Activated CD8-positive, alpha-beta memory T cell treated with anti-CD3 and anti-CD28 coated beads for 36 hours (primary cell): ENCODE results near the gene ZNF468. TPM values are rescaled to one million over a fixed set of nuclear protein-coding genes. Genes with fewer than 3 reads are reported as not detected.
"Not testable (repeated sequence)": the region's sequence is repeated elsewhere in the genome, so short reads cannot be mapped to it uniquely, and the experiment has no call there.

Source experiments
- CTCF ChIA-PET: fragments of 350-600 bp; sonication (Branson Sonifier 250); formaldehyde crosslinking; loops from one replicate; lab custom pipeline; 2021; ENCODE audit warnings: antibody characterized with exemption; lab: Charles Lee
- POLR2A ChIA-PET: fragments of 350-600 bp; sonication (Branson Sonifier 250); formaldehyde crosslinking; loops from one replicate; lab custom pipeline; 2021; ENCODE audit warnings: antibody characterized with exemption; lab: Charles Lee
- total RNA-seq, 2 experiments: library from RNA; stranded (reverse); gene quantifications; one replicate each; pipeline ENCODE4 v1.2.3, GENCODE V29; 2021

Gene ZNF468
- 1 to 10 TPM; 9.9 to 10.0 TPM for total RNA-seq

DNA sequence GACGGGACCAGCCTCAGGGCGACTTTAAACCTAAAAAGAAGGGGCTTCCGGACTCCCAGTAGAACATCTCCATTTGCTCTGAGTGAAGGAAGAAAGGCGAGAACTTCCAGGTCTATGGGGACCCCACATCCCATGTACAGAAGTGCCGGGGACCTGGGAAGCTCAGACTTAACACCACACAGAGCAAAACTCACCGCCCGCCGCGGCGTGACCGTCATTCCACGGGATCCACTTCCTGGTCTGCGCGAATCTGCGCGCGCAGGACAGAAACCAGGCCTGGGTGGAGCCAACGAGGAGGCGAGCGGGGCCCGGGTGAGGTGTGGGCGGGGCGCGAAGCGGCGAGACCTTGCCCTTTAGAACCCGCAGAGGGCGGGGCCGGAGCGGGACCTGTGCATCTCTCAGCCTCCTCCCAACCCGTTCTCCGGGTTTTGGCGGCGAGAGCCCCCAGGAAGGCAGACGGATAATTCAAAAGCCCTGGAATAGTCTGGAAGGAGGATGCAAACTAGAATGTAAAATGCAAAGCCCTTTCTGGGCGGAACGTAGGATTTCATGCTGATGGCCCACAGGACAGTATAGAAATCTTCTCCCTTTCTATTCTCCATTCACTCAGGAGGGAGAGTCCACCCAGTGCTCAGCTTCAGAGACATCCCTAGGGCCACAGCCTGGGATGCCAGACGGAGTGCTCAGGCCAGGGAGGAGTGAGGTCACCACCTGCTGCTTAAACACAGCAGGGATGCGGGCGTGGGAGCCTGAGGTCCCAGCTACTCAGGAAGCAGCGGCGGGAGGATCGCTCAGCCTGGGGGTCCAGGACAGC, at the start of gene ZNF468:
Gene ZNF468, minus strand, starts transcription at position 242 of the 814 bp plus-strand sequence. CDS start 3,347 bp downstream, outside the sequence.
- POLR2A ChIA-PET, CTCF ChIA-PET: not testable (repeated sequence)

DNA sequence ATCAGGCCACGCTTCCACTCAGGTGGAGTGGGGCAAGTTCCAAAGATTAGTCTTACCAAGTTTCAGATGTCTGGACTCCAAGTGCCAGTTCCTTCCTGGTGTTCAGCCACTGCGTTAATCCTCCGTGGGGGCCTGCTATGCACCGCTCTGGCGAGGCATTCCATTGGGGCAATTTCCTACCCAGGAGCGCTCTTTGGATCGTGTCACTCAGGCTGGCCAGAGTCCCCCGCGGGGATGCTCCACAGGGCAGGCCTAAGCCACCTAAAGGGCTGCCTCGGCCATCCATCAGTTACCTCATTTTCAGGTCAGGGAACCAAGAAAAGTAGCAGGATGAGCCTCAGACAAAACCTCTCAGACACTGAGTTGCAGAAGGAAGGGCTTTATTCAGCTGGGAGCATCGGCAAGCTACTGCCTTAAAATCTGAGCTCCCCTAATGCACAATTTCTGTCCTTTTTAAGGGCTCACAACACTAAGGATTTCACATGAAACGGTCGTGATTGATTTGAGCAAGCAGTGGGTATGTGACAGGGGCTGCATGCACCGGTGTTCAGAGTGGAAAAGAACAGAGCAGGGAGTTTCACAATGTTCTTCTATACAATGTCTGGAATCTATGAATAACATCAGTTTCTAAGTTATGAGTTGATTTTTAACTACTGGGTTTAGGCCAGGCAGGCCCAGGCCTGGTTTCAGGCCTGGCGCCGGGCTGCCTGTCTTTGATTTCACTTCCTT, 46.8 kb upstream of the ZNF468 start:
- CTCF ChIA-PET: not testable (repeated sequence)

GRCh38 chr19:52901842-52902241, 44.4 kb upstream of the ZNF468 start:
- POLR2A ChIA-PET: no interaction called here

More for the DNA sequence above, 46.8 kb upstream of the ZNF468 start:
- POLR2A ChIA-PET: not testable (repeated sequence)

DNA sequence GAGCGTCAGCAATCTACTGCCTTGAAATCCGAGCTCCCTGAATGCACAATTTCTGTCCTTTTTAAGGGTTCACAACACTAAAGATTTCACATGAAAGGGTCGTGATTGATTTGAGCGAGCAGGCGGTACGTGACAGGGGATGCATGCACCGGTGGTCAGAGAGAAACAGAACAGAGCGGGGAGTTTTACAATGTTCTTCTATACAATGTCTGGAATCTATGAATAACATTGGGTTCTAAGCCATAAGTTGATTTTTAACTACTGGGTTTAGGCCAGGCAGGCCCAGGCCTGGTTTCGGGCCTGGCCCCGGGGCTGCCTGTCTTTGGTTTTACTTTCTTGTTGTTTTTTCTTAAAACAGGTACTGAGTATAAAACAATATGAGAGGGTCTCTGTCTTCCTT, 41.2 kb upstream of the ZNF468 start:
- POLR2A ChIA-PET, CTCF ChIA-PET: not testable (repeated sequence)

More at GRCh38 chr19:52901842-52902241, 44.4 kb upstream of the ZNF468 start:
- CTCF ChIA-PET: no interaction called here

GRCh38 chr19:52898101-52898500, 40.7 kb upstream of the ZNF468 start:
- POLR2A ChIA-PET: interaction anchor here (0.6 kb wide), 1 partner anchor 37 kb away, joined by 4 read pairs; no protein-coding TSS in a partner anchor

DNA sequence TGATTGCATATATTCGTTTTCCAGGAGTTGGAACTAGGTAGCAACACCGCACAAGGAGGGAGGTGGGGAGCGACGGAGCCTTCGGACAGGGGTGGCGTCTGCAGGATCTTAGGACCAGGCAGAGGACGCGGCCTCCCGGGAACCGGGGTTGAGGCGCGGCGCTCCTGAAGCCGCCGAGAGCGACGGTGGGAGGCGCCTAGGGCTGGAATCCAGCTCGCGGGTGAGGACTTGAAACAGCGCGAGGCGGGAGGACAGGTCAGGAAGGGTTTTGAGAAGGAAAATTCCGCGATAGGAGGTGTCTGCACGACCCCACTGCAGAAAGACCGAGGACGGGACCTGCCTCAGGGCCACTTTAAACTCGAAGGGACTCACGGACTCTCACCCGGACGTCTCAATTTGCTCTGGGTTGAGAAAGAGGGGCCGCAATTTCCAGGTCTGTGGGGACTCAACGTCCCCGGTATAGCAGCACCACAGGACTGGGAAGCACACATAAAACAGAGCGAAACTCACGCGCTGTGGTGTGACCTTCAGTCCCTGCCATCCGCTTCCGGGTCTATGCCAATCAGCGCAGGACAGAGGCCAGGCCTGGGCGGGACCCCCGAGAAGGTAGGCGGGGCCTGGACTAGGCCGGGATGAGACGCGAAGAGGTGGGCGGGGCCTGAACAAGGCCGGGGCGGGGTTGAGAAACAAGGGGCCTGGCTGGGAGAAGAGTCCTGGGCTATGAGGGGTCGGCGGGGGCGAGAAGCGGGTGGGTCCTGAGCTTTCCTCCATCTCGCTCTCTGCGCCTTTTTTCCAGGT, 39.9 kb upstream of the ZNF468 start, which contains the start of gene ZNF320:
Gene ZNF320, minus strand, starts transcription at position 498 of the 798 bp plus-strand sequence. CDS start 7,380 bp downstream, outside the sequence.
- CTCF ChIA-PET: interaction anchor here (0.9 kb wide), 1 partner anchor 66 kb away, joined by 3 read pairs; no protein-coding TSS in a partner anchor
- POLR2A ChIA-PET: interaction anchor here (0.6 kb wide), 1 partner anchor 37 kb away, joined by 4 read pairs; no protein-coding TSS in a partner anchor

More at GRCh38 chr19:52898101-52898500, 40.7 kb upstream of the ZNF468 start:
- CTCF ChIA-PET: interaction anchor here (0.9 kb wide), 1 partner anchor 65 kb away, joined by 3 read pairs; no protein-coding TSS in a partner anchor

DNA sequence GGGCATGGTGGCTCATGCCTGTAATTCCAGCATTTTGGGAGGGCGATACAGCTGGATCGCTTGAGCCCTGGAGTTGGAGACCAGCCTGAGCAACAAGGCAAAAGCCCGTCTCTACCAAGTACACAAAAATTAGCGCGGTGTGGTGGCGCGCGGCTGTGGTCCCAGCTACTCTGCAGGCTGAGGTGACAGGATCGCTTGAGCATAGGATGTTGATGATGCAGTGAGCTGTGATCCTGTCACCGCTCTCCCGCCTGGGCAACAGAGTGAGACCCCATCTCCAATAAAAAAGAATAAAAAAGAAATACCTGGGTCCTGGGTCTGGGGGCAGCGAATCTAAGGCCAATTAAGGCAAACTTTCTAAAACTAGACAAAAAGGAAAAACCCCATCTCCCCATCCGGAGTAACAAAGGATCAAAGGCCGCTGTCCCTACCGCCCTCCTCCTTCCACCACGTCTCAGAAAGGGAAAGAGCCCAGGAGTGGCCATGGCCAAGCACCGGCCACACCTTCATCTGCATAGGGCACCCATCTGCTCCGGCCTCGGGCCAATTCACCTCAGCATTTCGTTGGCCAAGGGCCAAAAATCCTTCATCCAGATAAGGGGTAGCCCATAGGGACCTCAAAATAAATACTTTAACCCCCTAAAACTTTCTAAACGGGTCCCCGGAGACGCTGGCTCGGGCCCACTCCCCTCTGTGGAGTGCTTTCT, 39.2 kb upstream of the ZNF468 start:
- ChIA-PET CTCF (no interaction called here), POLR2A (no interaction called here)

GRCh38 chr19:52891336-52891735, 33.9 kb upstream of the ZNF468 start:
- ChIA-PET POLR2A (no interaction called here), CTCF (no interaction called here)

- ChIA-PET POLR2A (no interaction called here), CTCF (no interaction called here)
These were observed 32.5 kb upstream of the ZNF468 start for GRCh38 chr19:52889931-52890330.

DNA sequence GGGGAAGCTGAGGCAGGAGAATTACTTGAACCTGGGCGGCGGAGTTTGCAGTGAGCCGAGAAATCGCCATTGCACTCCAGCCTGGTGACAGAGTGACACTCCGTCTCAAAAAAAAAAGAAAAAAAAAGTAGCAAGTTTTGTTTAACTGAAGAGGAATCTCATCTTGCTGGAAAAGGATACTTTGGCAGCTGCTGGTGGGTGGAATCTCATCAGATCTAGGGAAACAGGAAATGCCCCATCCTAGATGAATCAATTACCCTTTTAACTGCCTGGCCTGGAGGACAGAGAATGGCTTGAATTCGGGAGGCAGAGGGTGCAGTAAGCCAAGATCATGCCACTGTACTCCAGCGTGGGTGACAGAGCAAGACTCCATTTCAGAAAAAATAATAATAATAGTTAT, 31.7 kb upstream of the ZNF468 start:
- ChIA-PET POLR2A (no interaction called here), CTCF (no interaction called here)

DNA sequence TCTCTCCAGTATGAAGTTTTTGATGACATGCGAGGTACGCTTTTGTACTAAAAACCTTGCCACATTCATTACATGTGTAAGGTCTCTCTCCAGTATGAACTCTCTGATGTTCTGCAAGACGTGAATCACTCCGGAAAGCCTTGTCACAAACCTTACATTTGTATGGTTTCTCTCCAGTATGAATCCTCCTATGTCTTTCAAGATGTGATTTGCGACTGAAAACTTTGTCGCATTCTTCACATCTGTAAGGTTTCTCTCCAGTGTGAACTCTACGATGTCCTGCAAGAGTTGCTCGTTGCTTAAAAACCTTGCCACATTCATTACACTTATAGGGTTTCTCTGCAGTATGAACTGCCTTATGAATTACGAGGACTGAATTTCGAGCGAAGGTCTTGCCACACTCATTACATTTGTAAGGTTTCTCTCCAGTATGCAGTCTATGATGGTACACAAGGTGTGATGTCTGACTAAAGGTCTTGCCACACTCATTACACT, 23.5 kb upstream of the ZNF468 start:
- ChIA-PET POLR2A (no interaction called here), CTCF (no interaction called here)

GRCh38 chr19:52872996-52873395, 15.6 kb upstream of the ZNF468 start:
- POLR2A ChIA-PET, CTCF ChIA-PET: not testable (repeated sequence)

GRCh38 chr19:52871466-52871865, 14.0 kb upstream of the ZNF468 start:
- POLR2A ChIA-PET: no interaction called here
- CTCF ChIA-PET: no interaction called here

- POLR2A ChIA-PET, CTCF ChIA-PET: not testable (repeated sequence)
These were observed 10.6 kb upstream of the ZNF468 start for GRCh38 chr19:52868031-52868430.

- POLR2A ChIA-PET, CTCF ChIA-PET: not testable (repeated sequence)
These were observed 660 bp downstream of the ZNF468 start for GRCh38 chr19:52856540-52857377.

GRCh38 chr19:52847352-52847751, 10.1 kb downstream of the ZNF468 start:
- POLR2A ChIA-PET, CTCF ChIA-PET: not testable (repeated sequence)

GRCh38 chr19:52840825-52841465, 16.5 kb downstream of the ZNF468 start:
- POLR2A ChIA-PET, CTCF ChIA-PET: not testable (repeated sequence)
